H1 (cell line): ENCODE measurements around the gene CHD6. TPM values are rescaled to one million over a fixed set of nuclear protein-coding genes. Genes with fewer than 3 reads are reported as not detected.

Experiments
- NANOG ChIP-seq: IDR thresholded peaks from 2 replicates; pipeline ENCODE4 v1.6.1; 2011; ENCODE audit warnings: low read length, low read depth, mild to moderate bottlenecking, inconsistent platforms; ENCODE audit not compliant: insufficient read depth, poor library complexity, severe bottlenecking
- PHF8 ChIP-seq: fragments of 200-600 bp; sonication (generic); conservative IDR thresholded peaks from 2 replicates; pipeline ENCODE4 v1.7.1; 2012; ENCODE audit warnings: low read depth, mild to moderate bottlenecking, inconsistent platforms, low read length, moderate library complexity
- SIX5 ChIP-seq: IDR thresholded peaks from 2 replicates; pipeline ENCODE4 v1.6.1; 2011; ENCODE audit warnings: mild to moderate bottlenecking, low read depth, low read length
- polyA plus RNA-seq, 7 experiments: library from polyadenylated mRNA; depleted of rRNA in 3 of 7; stranded (reverse) in 5 of 7; unstranded in 2 of 7; fragments of >200 nt in 5 of 7; fragments of 200-250 nt in 2 of 7; gene quantifications; 1 replicate in 5 of 7; 2 replicates in 1 of 7; 4 replicates in 1 of 7; pipeline versions ENCODE4 v1.2.1 to v1.2.3, GENCODE V29; 2011 to 2013; ENCODE audit warnings: missing spikeins in 2 of 7, mixed read lengths in 2 of 7
- total RNA-seq: library from RNA; stranded (reverse); fragmentation: NEBNext Ultra II Directional; extraction: Animal tissue kit (Norgen Biotek cat#: 25700); gene quantifications from 2 replicates; pipeline ENCODE4 v1.2.1, GENCODE V29; 2021

The CHD6 gene
- total and polyA plus RNA-seq, 2 of the 8 experiments (the other 6 are each of a cell fraction or from before 2014, with no cell fraction given), result 11.1 to 62.9 TPM

- no peak for TF ChIP-seq NANOG
- no peak for TF ChIP-seq SIX5
- TF ChIP-seq PHF8, result no peak
These were observed 142.2 kb downstream of the CHD6 start (continued) for GRCh38 chr20:41476013-41476441.
